Mesenchymal stem cell (in vitro differentiated cells and primary cell): ENCODE results near the gene TEFM.
"Not testable (repeated sequence)": the region's sequence is repeated elsewhere in the genome, so short reads cannot be mapped to it uniquely, and the experiment has no call there.

Source experiments
- DNase-seq: peaks from one replicate; pipeline ENCODE4 v3.0.0-alpha.2; 2013
- H2AFZ ChIP-seq: one replicate; pipeline ENCODE4 v1.6.1; 2013; ENCODE audit warnings: low read depth, mild to moderate bottlenecking, control low read depth, inconsistent platforms, low read length, moderate library complexity
- H2AK5ac ChIP-seq: 2 replicates; pipeline ENCODE4 v1.6.1; 2013; ENCODE audit warnings: low read length, moderate library complexity, mild to moderate bottlenecking, inconsistent platforms; ENCODE audit not compliant: severe bottlenecking
- H2BK120ac ChIP-seq: one replicate; pipeline ENCODE4 v1.6.1; 2013; ENCODE audit warnings: low read depth, mild to moderate bottlenecking, inconsistent platforms, low read length, moderate library complexity
- H2BK12ac ChIP-seq, 2 experiments: one replicate each; pipeline ENCODE4 v1.6.1; 2013; ENCODE audit warnings: inconsistent platforms in 2 of 2, low read length in 2 of 2, mild to moderate bottlenecking in 2 of 2, moderate library complexity in 2 of 2, control low read depth in 1 of 2
- H2BK15ac ChIP-seq: one replicate; pipeline ENCODE4 v1.6.1; 2013; ENCODE audit warnings: mild to moderate bottlenecking, low read depth, inconsistent platforms; ENCODE audit not compliant: poor library complexity, severe bottlenecking
- H2BK5ac ChIP-seq: 2 replicates; pipeline ENCODE4 v1.6.1; 2013; ENCODE audit warnings: low read depth, mild to moderate bottlenecking, low read length, control low read depth, inconsistent platforms; ENCODE audit not compliant: poor library complexity, severe bottlenecking
- H3K14ac ChIP-seq, 2 experiments: one replicate each; pipeline ENCODE4 v1.6.1; 2013; ENCODE audit warnings: inconsistent platforms in 2 of 2, low read length in 2 of 2, control low read depth in 1 of 2, mild to moderate bottlenecking in 1 of 2, moderate library complexity in 1 of 2
- H3K18ac ChIP-seq, 2 experiments: one replicate each; pipeline ENCODE4 v1.6.1; 2013; ENCODE audit warnings: inconsistent platforms in 2 of 2, low read length in 2 of 2, control low read depth in 1 of 2, low read depth in 1 of 2, mild to moderate bottlenecking in 1 of 2
- H3K23ac ChIP-seq, 2 experiments: one replicate each; pipeline ENCODE4 v1.6.1; 2013; ENCODE audit warnings: inconsistent platforms in 2 of 2, low read length in 2 of 2, mild to moderate bottlenecking in 2 of 2, moderate library complexity in 2 of 2, control low read depth in 1 of 2
- H3K27ac ChIP-seq: 2 replicates; pipeline ENCODE4 v1.5.1; 2013; ENCODE audit warnings: mild to moderate bottlenecking, moderate library complexity, low read length, control low read depth, inconsistent platforms; ENCODE audit not compliant: poor library complexity, severe bottlenecking
- H3K27me3 ChIP-seq, 2 experiments: 2 replicates each; pipeline versions ENCODE4 v1.6.1 to v1.7.0; 2013; ENCODE audit warnings: low read length in 2 of 2, mild to moderate bottlenecking in 2 of 2, moderate library complexity in 2 of 2, control low read depth in 1 of 2, inconsistent platforms in 1 of 2; ENCODE audit not compliant: control insufficient read depth in 1 of 2, insufficient read depth in 1 of 2
- H3K36me3 ChIP-seq, 2 experiments: 2 replicates each; pipeline versions ENCODE4 v1.6.1 to v1.7.0; 2013; ENCODE audit warnings: low read length in 2 of 2, control low read depth in 1 of 2, inconsistent platforms in 1 of 2, low read depth in 1 of 2, mild to moderate bottlenecking in 1 of 2; ENCODE audit not compliant: insufficient read depth in 2 of 2, control insufficient read depth in 1 of 2
- H3K4ac ChIP-seq, 2 experiments: one replicate each; pipeline ENCODE4 v1.6.1; 2013; ENCODE audit warnings: inconsistent platforms in 2 of 2, low read length in 2 of 2, mild to moderate bottlenecking in 2 of 2, moderate library complexity in 2 of 2, control low read depth in 1 of 2, low read depth in 1 of 2
- H3K4me1 ChIP-seq: 2 replicates; pipeline ENCODE4 v1.6.1; 2013; ENCODE audit warnings: low read depth, low read length, control low read depth; ENCODE audit not compliant: control insufficient read depth, insufficient read depth
- H3K4me2 ChIP-seq: 2 replicates; pipeline ENCODE4 v1.6.1; 2013; ENCODE audit warnings: low read length, mild to moderate bottlenecking, inconsistent platforms; ENCODE audit not compliant: poor library complexity, severe bottlenecking
- H3K4me3 ChIP-seq, 2 experiments: 2 replicates each; pipeline versions ENCODE4 v1.5.1 to v1.7.0; 2013; ENCODE audit warnings: low read length in 2 of 2, mild to moderate bottlenecking in 2 of 2, control low read depth in 1 of 2, low read depth in 1 of 2; ENCODE audit not compliant: insufficient read depth in 1 of 2
- H3K79me1 ChIP-seq: replicated peaks from 2 replicates; pipeline ENCODE4 v1.6.1; 2013; ENCODE audit warnings: mild to moderate bottlenecking, control low read depth, low read length, inconsistent platforms; ENCODE audit not compliant: poor library complexity, severe bottlenecking
- H3K9ac ChIP-seq: 2 replicates; pipeline ENCODE4 v1.7.0; 2013; ENCODE audit warnings: mild to moderate bottlenecking, low read length, moderate library complexity
- H3K9me3 ChIP-seq: 2 replicates; pipeline ENCODE4 v1.7.0; 2013; ENCODE audit warnings: mild to moderate bottlenecking, low read length; ENCODE audit not compliant: control insufficient read depth
- H4K8ac ChIP-seq: one replicate; pipeline ENCODE4 v1.6.1; 2013; ENCODE audit warnings: inconsistent platforms, mild to moderate bottlenecking, low read length, moderate library complexity
- H4K91ac ChIP-seq: one replicate; pipeline ENCODE4 v1.6.1; 2013; ENCODE audit warnings: mild to moderate bottlenecking, low read length, inconsistent platforms
- WGBS: methylation state at CpG from one replicate; pipeline ENCODE4 v1.1.7; 2013; ENCODE audit warnings: mixed read lengths; 5-methylcytosine and 5-hydroxymethylcytosine counted together

TEFM gene

DNA sequence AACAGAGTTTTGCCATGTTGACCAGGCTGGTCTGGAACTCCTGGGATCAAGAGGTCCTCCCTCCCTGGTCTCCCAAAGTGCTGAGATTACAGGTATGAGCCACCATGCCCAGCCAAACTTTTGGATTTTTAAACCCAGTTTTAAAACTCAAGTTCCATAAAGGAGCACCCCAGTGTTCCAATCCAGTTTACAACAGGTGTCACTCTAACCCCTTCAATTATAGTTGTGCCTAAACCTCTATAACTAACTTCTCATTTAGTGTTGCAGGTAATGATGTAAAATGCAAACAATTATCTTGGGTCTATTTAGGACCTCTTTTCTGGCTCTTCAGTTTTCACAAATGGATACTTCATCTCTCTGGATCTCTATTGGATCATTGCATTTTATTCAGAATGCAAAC lies 7.9 kb upstream of the TEFM start:
- H3K27ac ChIP-seq = no peak overlapping the region
- no peak overlapping the region for H2BK120ac ChIP-seq
- H2BK15ac ChIP-seq = no peak overlapping the region
- H2AK5ac ChIP-seq = no peak overlapping the region
- H3K4me1 ChIP-seq = no peaks in the 10 kb centered on the region
- no peak overlapping the region for H4K91ac ChIP-seq
- no peak overlapping the region for H3K4me2 ChIP-seq
- H3K4ac ChIP-seq = no peak overlapping the region
- H2AFZ ChIP-seq = no peak overlapping the region
- no peaks in the 10 kb centered on the region for H3K9me3 ChIP-seq
- H3K79me1 ChIP-seq = no peaks in the 10 kb centered on the region
- H2BK5ac ChIP-seq = no peak overlapping the region
- no peak overlapping the region for H3K23ac ChIP-seq
- no peak overlapping the region for H3K9ac ChIP-seq
- no peak overlapping the region for H4K8ac ChIP-seq
- no peak overlapping the region for H2BK12ac ChIP-seq
- no peak overlapping the region for H3K4me3 ChIP-seq
- H3K36me3 ChIP-seq = no peaks in the 10 kb centered on the region
- no peak for DNase-seq
- H3K27me3 ChIP-seq = no peaks in the 10 kb centered on the region
- no peak overlapping the region for H3K14ac ChIP-seq
- no peak overlapping the region for H3K18ac ChIP-seq

- H4K8ac ChIP-seq, H4K91ac ChIP-seq, H3K27ac ChIP-seq, H3K4ac ChIP-seq, DNase-seq, H2AK5ac ChIP-seq, H3K4me2 ChIP-seq, H3K18ac ChIP-seq, H3K9ac ChIP-seq, H2AFZ ChIP-seq, H3K14ac ChIP-seq, H3K79me1 ChIP-seq, H2BK15ac ChIP-seq, H3K23ac ChIP-seq, H3K4me1 ChIP-seq, H2BK5ac ChIP-seq, H3K36me3 ChIP-seq, H3K27me3 ChIP-seq, H3K9me3 ChIP-seq, H2BK120ac ChIP-seq, H3K4me3 ChIP-seq, H2BK12ac ChIP-seq: not testable (repeated sequence)
- WGBS = 92% methylated on average over 3 of the region's 7 CpGs
Measured at GRCh38 chr17:30910151-30910550, 4.1 kb upstream of the TEFM start.

GRCh38 chr17:30908717-30909420 lies 2.8 kb upstream of the TEFM start:
- Histone ChIP-seq H3K36me3 (peaks cover 0 to 5% of the 10 kb centered on the region in 2 experiments), H2BK120ac (no peak overlapping the region), H2AFZ (no peak overlapping the region), H4K91ac (no peak overlapping the region), H2BK15ac (no peak overlapping the region), H3K14ac (no peak overlapping the region), H3K9me3 (no peaks in the 10 kb centered on the region), H4K8ac (no peak overlapping the region), H3K27me3 (no peaks in the 10 kb centered on the region), H3K4me1 (peaks cover 8% of the 10 kb centered on the region), H3K23ac (no peak overlapping the region), H3K4me3 (no peak overlapping the region), H3K27ac (no peak overlapping the region), H2AK5ac (no peak overlapping the region), H3K9ac (no peak overlapping the region), H3K4me2 (no peak overlapping the region), H2BK12ac (no peak overlapping the region), H2BK5ac (no peak overlapping the region), H3K79me1 (peaks cover 10% of the 10 kb centered on the region), H3K18ac (no peak overlapping the region), H3K4ac (no peak overlapping the region)
- DNase-seq = no peak
- 96% methylated on average over 2 of the region's 3 CpGs for WGBS

GRCh38 chr17:30905742-30906100 lies 317 bp downstream of the TEFM start:
- H3K36me3 ChIP-seq = peaks cover 0 to 28% of the 10 kb centered on the region in 2 experiments
- no peak for DNase-seq
- H3K4me3 ChIP-seq = peak overlapping the region; percentile 74 to 100
- peak overlapping the region; percentile 97 for H3K9ac ChIP-seq
- H2BK12ac ChIP-seq = no peak overlapping the region
- H2BK120ac ChIP-seq = no peak overlapping the region
- H3K27ac ChIP-seq = no peak overlapping the region
- no peak overlapping the region for H2BK5ac ChIP-seq
- no peak overlapping the region for H3K14ac ChIP-seq
- no peak overlapping the region for H4K91ac ChIP-seq
- peak overlapping the region; percentile 80 for H4K8ac ChIP-seq
- peak overlapping the region; percentile 85 for H3K4me2 ChIP-seq
- H3K4me1 ChIP-seq = peaks cover 8% of the 10 kb centered on the region
- peaks cover 16% of the 10 kb centered on the region for H3K79me1 ChIP-seq
- WGBS = under 1% methylated on average over 11 of the region's 11 CpGs
- H3K23ac ChIP-seq = no peak overlapping the region
- H3K4ac ChIP-seq = peak overlapping the region in 1 of 2 experiments; percentile 59
- no peak overlapping the region for H2AK5ac ChIP-seq
- H3K27me3 ChIP-seq = no peaks in the 10 kb centered on the region
- H2AFZ ChIP-seq = peak overlapping the region; percentile 93
- no peaks in the 10 kb centered on the region for H3K9me3 ChIP-seq
- H2BK15ac ChIP-seq = no peak overlapping the region
- no peak overlapping the region for H3K18ac ChIP-seq
